HG02678 (cell line): ENCODE results near the gene CA11.

Experiments used
- ATAC-seq: cut with Tn5 transposase; IDR thresholded peaks from one replicate; pipeline ENCODE4 v1.9.1; 2021; ENCODE audit warnings: mild to moderate bottlenecking, moderate library complexity; ENCODE audit not compliant: unreplicated experiment

The CA11 gene

DNA sequence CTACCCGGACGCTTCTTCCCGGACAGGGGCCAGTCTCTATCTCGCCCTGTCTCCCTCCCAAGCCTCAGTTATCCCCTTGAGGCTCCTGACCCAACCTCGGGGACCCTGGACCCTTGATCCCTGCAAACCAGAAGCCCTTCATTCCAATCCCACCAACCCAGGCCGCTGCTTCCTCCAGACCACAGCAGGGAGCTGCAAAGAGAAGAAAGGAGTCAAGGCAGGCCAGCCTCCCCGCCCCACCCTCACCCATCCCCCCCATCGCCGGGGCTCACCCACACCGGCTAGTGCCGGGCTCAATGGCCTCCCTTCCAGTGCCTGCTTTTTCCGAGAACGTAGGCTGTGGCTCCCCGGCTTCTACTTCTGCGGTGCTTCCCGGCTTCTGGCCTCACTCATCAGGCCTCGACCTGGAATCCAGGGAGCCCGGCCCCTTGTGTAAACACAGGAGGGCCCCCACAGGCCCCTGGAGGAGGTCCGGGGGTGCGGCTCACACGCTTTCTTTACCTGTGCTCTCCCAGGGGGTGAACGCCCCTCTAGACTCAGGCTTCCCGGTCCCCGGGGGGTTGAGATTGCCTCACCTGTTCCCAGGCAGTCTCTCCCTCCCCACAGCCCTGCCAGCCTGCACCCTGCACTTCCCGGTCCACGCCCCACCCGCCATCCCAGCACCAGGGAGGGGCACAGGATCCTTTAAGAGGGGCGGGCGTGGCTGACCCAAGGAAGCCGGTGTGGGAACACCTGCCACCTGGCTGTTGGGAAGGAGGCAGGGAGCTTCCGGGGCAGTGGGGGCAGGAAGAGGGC lies 31.4 kb downstream of the CA11 start, which contains the start of gene FAM83E:
TSS of gene FAM83E (minus strand) at position 641 of the 795 bp plus-strand sequence. CDS start 1,704 bp downstream, outside the sequence.
- no peak for ATAC-seq

DNA sequence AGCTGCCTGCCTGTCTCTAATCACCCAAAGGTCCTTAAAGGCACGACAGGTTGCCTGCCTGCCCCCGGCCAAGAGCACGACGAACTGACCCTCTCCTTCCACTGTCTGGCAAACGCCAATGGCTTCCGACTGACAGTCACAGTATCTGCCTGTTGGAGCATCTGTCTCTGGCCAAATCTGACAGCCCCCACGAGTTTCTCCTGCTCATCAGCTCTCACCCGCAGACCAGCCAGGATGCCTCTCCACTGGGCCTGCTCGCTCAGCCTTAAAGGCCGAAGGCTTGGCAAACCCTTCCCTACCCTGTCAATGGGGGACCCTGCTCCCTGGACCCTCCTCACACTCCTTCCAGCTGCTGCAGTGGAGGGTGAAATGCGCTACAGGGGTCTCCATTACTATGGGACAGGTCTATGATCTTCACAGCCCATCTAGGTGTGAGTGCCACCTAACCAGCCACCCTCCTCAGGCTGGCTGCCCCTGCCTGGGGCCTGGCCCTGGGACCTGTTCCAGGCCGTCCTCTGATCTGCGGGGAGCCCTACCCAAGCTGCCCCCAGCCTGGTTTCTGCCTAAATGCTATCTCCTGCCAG lies 32.0 kb downstream of the CA11 start:
- ATAC-seq = no peak

DNA sequence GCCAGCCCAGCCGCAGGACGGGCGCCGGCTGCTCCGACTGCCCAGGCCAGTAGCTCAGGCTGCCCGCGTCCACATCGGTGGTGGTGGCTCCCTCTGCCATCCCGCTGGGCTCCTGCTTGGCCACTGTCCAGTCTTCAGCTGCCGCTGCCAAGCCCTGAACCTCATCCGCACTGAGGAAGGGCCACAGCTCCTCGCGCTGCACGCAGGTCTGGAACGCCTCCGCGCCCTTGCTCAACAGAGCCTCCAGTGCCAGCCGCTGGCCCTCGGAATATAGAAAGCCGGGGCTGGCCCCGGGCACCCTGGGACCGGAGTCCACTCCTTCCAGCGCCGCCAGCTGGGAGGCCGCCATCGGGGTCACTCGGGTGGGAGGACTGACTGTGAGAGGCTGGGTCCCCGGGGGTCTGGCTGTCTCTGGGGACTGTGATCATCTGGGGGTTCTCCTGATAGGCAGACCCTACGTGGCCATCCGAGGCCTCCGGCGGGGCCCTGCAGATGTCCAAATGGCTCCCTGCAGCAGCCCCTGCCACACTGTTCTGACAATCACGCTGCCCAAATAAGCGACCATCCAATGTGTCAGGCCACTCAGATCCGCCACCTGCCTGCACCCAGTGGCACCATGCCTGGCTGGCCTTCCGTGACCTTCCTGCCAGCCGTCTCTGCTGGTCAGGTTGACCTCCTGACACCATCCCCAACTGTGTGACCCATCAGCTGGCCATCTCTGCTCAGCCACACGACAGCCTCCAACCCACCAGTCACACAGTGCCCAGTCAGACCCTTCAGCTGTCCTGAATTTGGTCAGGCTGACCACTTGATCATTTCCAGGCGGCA lies 32.7 kb downstream of the CA11 start:
- ATAC-seq = no peak

DNA sequence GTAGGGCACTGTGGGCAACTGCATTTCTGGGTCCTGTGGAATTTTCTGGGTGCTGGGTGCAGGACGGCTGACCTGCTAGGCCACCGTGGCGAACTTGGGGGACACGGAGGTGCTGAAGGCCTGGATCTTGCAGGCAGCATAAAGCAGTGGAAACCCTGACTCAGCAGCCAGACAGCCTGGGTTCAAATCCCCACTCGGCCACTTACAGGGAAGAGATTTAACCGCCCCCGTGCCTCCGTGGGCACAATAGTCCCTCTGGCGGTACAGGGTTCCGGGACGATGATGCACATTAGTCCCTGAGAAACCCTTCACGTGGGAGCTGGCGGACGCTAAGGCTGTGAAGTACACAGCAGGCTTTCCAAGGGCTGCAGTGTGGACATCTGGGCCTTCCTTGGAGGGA lies 34.1 kb downstream of the CA11 start:
- ATAC-seq = no peak

DNA sequence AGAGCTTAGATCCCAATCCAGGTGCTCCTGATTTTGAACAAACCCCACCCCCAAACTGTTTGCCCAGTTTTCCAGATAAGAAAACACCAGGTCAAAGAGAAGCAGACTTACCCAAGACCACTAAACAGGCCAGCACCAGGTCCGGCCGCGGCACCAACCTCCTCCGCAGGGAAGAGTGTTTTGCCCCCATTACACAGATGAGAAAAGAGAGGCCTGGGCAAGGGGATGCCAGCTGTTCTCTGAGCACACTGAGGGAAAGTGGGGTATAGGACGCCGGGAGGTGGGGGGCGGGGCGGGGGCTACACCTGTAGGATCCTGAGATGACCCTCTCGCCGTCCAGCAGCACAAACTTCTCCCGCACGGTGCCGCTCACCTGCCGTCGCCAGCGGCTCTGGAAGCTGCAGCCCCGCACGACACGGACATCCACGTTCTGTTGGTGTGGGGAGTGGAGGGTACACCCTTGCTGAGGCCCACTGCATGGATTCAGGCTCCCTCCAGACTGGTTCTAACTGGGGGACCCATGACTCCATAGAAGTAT lies 36.3 kb downstream of the CA11 start:
- ATAC-seq = no peak

DNA sequence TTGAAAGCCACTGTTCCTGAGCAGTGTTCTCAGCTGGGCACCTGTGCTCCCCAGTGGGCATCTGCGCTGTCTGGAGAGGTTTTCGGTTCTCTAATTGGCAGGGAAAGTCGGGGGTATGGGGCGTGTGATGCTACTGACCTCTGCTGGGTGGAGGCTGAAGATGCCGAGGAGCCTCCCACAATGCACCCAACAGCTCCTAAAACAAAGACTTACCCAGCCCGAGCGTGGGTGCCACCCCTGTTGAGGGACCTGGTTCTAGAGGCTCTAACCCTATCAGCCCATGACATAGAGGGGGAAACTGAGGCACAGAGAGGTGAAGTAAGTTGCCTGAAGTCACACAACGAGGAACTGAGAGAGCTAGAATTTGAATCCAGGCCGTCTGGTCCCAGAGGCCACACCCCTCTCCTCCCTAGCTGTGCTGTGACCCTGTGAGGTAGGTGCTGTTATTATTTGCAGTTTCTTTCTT lies 37.2 kb downstream of the CA11 start:
- ATAC-seq = no peak

DNA sequence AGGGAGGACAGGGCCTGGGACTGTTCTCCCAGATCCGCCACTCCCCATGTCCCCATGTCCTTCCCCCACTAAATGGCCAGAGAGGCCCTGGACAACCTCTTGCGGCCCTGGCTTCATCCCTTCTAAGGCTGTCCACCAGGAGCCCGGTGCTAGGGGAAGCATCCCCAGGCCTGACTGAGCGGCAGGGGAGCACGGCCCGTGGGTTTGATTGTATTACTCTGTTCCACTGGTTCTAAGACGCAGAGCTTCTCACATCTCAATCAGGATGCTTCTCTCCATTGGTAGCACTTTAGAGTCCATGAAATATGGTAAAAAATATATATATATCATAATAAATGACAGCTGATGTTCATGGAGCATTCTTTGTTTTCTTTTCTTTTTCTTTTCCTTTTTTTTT lies 38.6 kb downstream of the CA11 start:
- ATAC-seq = no peak

DNA sequence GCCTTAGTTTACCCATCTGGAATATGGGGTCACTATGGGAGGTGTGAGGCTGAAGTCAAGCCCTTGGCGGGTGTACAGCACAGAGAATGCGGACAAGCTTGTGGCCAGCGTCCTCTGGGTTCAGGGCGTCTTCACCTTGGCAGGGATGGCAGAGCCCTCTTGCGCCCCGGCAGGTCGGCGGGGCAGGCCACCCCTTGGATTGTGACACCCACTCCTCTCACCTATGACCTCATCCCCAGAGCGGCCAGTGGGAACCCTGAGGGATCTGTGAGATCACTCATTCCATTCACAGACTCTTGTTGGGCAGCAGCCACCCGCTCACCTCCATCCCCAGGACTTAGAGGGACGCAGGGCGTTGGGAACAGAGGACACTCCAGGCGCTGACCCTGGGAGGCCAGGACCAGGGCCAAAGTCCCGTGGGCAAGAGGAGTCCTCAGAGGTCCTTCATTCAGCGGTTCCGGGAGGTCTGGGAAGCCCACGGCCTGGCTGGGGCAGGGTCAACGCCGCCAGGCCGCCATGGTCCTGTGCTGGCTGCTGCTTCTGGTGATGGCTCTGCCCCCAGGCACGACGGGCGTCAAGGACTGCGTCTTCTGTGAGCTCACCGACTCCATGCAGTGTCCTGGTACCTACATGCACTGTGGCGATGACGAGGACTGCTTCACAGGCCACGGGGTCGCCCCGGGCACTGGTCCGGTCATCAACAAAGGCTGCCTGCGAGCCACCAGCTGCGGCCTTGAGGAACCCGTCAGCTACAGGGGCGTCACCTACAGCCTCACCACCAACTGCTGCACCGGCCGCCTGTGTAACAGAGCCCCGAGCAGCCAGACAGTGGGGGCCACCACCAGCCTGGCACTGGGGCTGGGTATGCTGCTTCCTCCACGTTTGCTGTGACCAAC lies 39.3 kb downstream of the CA11 start, which contains the start of gene SPACA4:
TSS of gene SPACA4 (plus strand) at position 280 of the 896 bp plus-strand sequence. CDS start at position 517, 237 bp downstream.
- ATAC-seq = no peak

DNA sequence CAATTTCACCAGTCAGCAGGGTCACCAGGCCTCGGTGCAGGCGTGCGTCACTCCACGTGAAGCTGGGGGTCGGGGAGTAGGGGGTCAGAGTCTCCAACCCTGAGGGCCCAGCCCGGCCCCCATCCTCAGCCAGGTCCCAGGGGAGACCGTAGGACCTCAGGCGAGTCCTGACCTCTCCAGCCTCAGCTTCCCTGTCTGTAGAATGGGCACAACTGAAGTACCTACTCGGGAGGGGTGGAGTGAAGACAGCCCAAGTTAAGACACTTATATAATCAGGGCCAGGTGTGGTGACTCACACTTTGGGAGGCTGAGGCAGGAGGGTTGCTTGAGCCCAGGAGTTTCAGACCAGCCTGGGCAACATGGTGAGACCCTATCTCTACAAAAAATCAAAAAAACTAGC lies 42.1 kb downstream of the CA11 start:
- no peak for ATAC-seq

DNA sequence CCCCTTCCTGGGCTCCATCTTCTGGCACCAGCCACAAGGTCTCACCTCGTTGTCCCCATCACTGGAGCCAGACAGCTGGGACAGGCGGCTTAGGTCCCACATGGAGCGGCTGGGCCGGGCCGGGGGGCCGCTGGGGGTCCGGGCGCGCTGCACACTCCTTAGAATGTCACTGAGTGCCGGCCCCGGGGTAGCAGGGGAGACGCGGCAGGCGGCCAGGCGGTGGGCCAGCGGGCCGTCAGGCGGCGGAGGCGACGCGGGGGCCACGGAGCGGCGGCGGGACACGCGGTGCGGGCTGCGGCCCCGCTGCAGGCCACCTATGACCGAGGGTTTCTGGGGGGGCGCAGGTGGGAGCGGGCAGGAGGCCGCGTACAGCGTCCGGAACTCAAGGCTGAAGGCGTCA lies 42.5 kb downstream of the CA11 start:
- no peak for ATAC-seq

DNA sequence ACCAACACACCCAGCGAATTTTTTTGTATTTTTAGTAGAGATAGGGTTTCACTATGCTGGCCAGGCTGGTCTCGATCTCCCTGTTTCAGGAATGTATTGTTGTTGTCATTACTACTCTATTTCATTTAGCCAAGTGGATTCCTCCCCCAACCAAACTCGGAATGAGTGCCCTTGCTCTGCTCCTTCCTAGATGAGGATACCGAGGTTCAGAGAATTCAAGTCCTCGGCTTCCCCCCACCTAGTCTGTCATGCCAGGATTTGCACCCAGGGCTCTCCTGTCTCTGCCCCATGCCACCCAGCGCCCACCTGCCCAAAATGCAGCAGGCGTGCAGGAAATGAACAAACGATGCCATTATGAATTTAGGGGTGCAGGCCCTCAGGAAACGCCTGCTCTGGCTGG lies 43.0 kb downstream of the CA11 start:
- no peak for ATAC-seq

DNA sequence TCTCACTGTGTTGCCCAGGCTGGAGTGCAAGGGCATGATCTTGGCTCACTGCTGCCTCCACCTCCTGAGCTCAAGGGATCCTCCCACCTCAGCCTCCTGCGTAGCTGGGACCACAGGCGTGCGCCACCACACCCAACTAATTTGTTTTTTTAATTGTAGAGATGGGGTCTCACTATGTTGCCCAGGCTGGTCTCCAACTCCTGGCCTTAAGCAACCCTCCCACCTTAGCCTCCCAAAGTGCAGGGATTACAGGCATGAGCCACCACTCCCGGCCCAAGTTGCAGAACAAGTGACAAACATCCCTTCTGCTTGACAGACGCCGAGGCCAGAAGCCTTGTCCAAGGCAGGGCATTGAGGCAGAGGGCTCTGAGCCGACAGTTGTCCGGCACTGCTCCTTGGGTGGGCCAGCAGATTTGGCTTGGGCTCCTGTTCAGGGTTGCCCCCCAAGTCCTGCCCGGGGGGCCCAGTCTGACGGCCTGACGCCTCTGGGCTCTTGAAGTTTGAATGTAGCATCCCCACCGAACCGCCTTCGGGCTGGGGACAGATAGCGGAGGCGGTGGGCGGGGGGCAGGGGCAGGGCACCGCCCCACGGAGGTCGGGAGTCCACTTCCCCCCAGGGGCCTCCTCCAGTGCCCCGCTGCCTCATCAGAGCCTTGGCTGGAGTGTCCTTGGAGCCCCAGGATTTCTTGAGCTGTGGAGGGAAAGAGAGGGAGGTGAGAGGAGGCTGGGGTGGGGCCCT lies 45.1 kb downstream of the CA11 start:
- ATAC-seq = no peak

DNA sequence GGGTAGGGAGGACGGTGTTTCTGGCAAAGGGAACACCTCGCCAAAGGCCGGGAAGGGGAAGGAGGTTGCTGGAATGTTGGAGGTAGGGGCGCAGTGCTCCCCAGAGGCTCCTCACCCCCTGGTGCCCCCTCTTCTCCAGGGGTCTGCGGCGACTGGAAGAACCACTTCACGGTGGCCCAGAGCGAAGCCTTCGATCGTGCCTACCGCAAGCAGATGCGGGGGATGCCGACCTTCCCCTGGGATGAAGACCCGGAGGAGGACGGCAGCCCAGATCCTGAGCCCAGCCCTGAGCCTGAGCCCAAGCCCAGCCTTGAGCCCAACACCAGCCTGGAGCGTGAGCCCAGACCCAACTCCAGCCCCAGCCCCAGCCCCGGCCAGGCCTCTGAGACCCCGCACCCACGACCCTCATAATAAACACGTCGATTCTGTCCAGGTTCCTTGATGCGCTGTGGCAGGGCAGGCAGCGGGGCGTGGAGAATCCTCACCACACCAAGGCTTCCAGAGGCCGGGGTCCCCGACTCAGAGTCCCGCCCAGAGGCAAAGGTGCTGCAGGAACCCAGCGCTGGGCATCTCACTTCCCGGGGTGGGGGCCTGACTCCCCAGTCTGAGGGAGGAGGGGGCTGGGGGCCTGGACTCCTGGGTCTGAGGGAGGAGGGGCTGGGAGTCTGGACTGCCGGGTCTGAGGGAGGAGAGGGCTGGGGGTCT lies 46.8 kb downstream of the CA11 start:
- no peak for ATAC-seq

DNA sequence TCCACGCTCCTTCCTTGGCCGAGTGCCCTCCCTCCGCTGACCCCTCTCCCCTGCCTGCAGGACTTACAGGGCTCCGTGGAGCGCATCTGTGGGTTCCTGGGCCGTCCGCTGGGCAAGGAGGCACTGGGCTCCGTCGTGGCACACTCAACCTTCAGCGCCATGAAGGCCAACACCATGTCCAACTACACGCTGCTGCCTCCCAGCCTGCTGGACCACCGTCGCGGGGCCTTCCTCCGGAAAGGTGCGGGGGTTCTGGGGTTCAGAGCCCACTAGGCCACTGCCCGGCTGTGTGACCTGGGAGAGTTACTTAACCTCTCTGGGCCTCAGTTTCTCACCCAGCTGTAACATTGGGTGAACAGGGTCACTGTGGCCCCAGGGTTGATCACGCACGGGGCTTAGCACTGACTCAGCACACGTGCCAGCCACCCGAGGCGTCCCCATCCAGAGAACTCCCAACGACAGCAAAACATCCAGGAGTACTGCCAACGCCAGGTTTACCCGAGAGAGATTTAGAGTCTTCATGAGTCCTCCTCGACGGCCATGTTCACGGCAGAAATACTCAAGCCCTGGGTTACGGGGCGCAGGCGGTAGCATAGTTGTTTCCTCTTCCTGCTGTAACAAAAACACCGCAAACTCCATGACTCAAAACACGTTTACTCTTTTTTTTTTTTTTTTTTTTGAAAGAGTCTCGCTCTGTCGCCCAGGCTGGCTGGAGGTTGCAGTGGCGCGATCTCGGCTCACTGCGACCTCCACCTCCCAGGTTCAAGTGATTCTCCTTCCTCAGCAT lies 49.1 kb downstream of the CA11 start:
- no peak for ATAC-seq

DNA sequence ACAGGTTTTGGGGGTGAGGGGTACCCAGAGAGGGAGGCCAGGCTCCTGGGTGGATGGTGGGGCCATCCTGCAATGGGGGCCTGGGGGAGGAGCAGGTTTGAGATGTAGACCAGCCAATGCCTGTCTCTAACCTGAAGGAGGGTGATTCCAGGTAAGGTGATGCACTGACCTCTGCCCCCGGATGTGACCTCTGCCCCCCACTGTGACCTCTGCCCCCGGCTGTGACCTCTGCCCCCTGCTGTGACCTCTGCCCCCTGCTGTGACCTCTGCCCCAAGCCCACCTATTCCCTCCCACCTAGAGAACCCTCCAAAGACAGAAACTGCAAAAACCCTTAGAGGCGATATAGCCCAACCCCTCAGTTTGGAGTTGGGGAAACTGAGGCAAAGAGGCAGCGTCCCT lies 49.8 kb downstream of the CA11 start:
- no peak for ATAC-seq

DNA sequence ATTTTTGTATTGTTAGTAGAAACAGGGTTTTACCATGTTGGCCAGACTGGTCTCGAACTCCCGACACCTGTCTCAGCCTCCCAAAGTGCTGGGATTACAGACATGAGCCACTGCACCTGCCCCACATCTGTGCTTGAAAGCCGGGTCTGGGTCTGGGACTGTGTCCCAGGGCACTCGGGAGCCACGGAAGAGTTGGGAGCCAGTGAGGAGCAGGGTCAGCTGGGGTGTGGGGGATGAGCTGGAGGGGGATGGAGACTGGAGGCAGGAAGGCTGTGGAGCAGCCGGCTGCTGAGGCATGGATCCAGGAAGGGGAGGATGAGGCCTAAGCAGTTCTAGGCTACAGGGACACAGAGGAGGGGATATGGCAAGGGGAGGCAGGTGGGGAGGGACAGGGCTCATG lies 50.2 kb downstream of the CA11 start:
- ATAC-seq = no peak

DNA sequence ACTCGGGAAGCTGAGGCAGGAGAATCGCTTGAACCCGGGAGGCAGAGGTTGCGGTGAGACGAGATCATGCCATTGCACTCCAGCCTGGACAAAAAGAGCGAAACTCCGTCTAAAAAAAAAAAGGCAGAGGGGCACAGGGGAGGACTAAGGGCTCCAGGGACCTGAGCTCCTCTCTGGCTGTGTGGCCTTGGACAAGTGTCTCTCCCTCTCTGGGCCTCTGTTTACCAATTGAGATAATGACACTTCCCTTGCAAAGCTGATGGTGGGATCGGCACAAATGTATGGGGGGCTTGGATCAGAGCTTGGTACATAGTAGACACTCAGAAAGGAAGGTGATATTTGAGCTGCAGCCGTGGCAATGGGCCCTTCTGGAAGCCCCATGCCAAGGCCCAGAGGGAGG lies 50.8 kb downstream of the CA11 start:
- no peak for ATAC-seq

DNA sequence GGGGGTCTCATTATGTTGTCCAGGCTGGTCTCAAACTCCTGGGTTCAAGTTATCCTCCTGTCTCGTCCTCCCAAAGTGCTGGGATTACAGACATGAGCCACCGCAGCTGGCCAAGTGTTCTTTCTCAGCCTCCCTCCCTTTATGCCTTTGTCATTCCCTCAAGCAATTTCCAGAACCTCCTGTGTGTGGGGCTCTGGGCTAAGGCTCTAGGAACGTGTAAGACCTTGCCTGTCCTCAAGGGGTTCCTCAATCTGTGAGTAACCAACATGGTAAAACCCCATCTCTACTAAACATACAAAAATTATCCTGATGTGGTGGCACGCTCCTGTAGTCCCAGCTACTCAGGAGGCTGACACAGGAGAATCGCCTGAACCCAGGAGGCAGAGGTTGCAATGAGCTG lies 55.0 kb downstream of the CA11 start:
- ATAC-seq = no peak
